GM23248 (cell line): ENCODE data around the gene ACE2. TPM values are rescaled to one million over a fixed set of nuclear protein-coding genes. Genes with fewer than 3 reads are reported as not detected.
"Not testable (repeated sequence)": the region's sequence is repeated elsewhere in the genome, so short reads cannot be mapped to it uniquely, and the experiment has no call there.

ENCODE experiments used
- DNase-seq: peaks from one replicate; pipeline ENCODE4 v3.0.0-alpha.2; 2015
- H2AFZ ChIP-seq: fragments of 200-600 bp; sonication (generic); 2 replicates; pipeline ENCODE4 v1.6.1; 2016; ENCODE audit warnings: antibody characterized with exemption
- H3F3A ChIP-seq: fragments of 200-600 bp; sonication (generic); 2 replicates; pipeline ENCODE4 v1.6.1; 2016; ENCODE audit warnings: mild to moderate bottlenecking, antibody characterized with exemption, mixed run types; ENCODE audit not compliant: insufficient read depth
- H3K27ac ChIP-seq: fragments of 200-600 bp; sonication (generic); 2 replicates; pipeline ENCODE4 v1.5.1; 2016; ENCODE audit warnings: mild to moderate bottlenecking
- H3K27me3 ChIP-seq: fragments of 200-600 bp; sonication (generic); replicated peaks from 2 replicates; pipeline ENCODE4 v1.6.1; 2016; ENCODE audit warnings: mild to moderate bottlenecking; ENCODE audit not compliant: insufficient read depth
- H3K36me3 ChIP-seq: fragments of 200-600 bp; sonication (generic); 2 replicates; pipeline ENCODE4 v1.6.1; 2016; ENCODE audit warnings: low read depth, mild to moderate bottlenecking
- H3K4me1 ChIP-seq: fragments of 200-600 bp; sonication (generic); 2 replicates; pipeline ENCODE4 v1.6.1; 2016; ENCODE audit warnings: mild to moderate bottlenecking; ENCODE audit not compliant: insufficient read depth
- H3K4me2 ChIP-seq: fragments of 200-600 bp; sonication (generic); one replicate; pipeline ENCODE4 v1.6.1; 2016; ENCODE audit warnings: mild to moderate bottlenecking; ENCODE audit not compliant: unreplicated experiment
- H3K4me3 ChIP-seq: fragments of 200-600 bp; sonication (generic); 2 replicates; pipeline ENCODE4 v1.5.1; 2016; ENCODE audit warnings: mild to moderate bottlenecking
- H3K79me2 ChIP-seq: fragments of 200-600 bp; sonication (generic); 2 replicates; pipeline ENCODE4 v1.6.1; 2016; ENCODE audit warnings: mild to moderate bottlenecking; ENCODE audit not compliant: insufficient read depth
- H3K9ac ChIP-seq: fragments of 200-600 bp; sonication (generic); 2 replicates; pipeline ENCODE4 v1.6.1; 2016; ENCODE audit warnings: mild to moderate bottlenecking
- H3K9me2 ChIP-seq: fragments of 200-600 bp; sonication (generic); 2 replicates; pipeline ENCODE4 v1.6.1; 2016; ENCODE audit warnings: mixed run types, mild to moderate bottlenecking, moderate library complexity; ENCODE audit not compliant: insufficient read depth
- H3K9me3 ChIP-seq: fragments of 200-600 bp; sonication (generic); one replicate; pipeline ENCODE4 v1.6.1; 2017; ENCODE audit warnings: low read depth
- H4K20me1 ChIP-seq: fragments of 200-600 bp; sonication (generic); 2 replicates; pipeline ENCODE4 v1.6.0; 2016; ENCODE audit not compliant: insufficient read depth
- EZH2 ChIP-seq: fragments of 200-600 bp; sonication (generic); IDR thresholded peaks from 2 replicates; pipeline ENCODE4 v1.6.1; 2018; ENCODE audit warnings: antibody characterized with exemption, mild to moderate bottlenecking; ENCODE audit not compliant: insufficient read depth, poor library complexity, severe bottlenecking
- EZH2phosphoT487 ChIP-seq: fragments of 200-600 bp; sonication (generic); IDR thresholded peaks from 2 replicates; pipeline ENCODE4 v1.6.1; 2018; ENCODE audit warnings: antibody characterized with exemption, moderate library complexity, mild to moderate bottlenecking, low read depth; ENCODE audit not compliant: insufficient read depth
- WGBS, 2 experiments: methylation state at CpG; one replicate each; pipeline ENCODE4 v1.1.6; 2015 to 2017; ENCODE audit warnings: low lambda C conversion rate in 2 of 2, low coverage in 1 of 2; ENCODE audit errors: missing lambda C conversion rate in 2 of 2; 5-methylcytosine and 5-hydroxymethylcytosine counted together
- in situ Hi-C: fragments of 300-500 bp; cut with MboI; formaldehyde crosslinking; loops from 2 replicates; pipeline ENCODE4 v1.15.0; 2020
- polyA plus RNA-seq: library from polyadenylated mRNA; unstranded; fragments of >200 nt; fragmentation: Nextera tagmentation; extraction: Ambion mirVana; gene quantifications from 2 replicates; pipeline ENCODE4 v1.2.1, GENCODE V29; 2016
- total RNA-seq: library from RNA; depleted of rRNA; stranded (reverse); fragments of >200 nt; shearing (Covaris generic); gene quantifications from 2 replicates; pipeline ENCODE4 v1.2.3, GENCODE V29; 2014; rRNA removed

ACE2 gene
- not detected in 2 replicates for total RNA-seq
- polyA plus RNA-seq = not detected in 2 replicates

DNA sequence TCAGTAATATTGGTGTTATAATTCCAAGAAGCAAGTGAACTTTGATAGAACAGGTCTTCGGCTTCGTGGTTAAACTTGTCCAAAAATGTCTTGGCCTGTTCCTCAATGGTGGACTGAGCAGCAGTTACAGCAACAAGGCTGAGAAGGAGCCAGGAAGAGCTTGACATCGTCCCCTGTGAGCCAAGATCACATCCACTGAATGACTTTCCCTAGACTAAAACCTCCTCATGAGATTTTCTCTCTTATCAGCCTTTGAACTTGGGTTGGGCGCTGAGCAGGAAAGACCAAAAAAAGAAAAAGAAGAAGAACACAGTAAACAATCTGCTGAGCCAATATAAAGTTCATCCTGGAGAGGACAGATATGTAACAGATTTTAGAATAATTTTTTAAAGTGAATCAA, at the start of gene ACE2:
Gene ACE2, minus strand, starts transcription at position 216 of the 400 bp plus-strand sequence. Its CDS starts 49 bp downstream, at position 167.
- no peak for TF ChIP-seq EZH2
- TF ChIP-seq EZH2phosphoT487 = no peak
- DNase-seq = no peak

DNA sequence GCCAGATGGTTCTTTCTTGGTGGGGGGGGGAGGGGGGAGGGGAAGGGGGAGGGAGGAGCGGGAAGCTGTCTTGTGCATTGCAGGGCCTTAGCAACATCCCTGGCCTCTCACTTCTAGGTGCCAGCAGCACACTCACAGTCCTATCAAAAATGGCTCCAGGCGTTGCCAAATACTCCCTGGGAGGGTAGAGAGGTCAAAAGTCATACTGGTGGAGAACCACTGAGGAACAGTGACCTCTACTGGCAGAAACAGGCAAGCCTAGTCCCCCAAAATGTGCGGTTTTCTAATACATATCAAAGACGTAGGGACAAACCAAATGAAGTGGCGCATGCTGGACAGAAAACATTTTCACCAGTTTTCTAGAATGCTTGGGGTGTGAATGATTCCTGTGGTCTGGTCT, 46.8 kb upstream of the ACE2 start:
- H3K4me2 ChIP-seq, DNase-seq, H3K9ac ChIP-seq, H3K79me2 ChIP-seq, H3K4me1 ChIP-seq, H3K36me3 ChIP-seq, H3K9me2 ChIP-seq, H3K27ac ChIP-seq, H4K20me1 ChIP-seq, H2AFZ ChIP-seq, H3K4me3 ChIP-seq, H3K27me3 ChIP-seq, H3F3A ChIP-seq, H3K9me3 ChIP-seq, in situ Hi-C loops: not testable (repeated sequence)
- WGBS, 2 experiments = 100% methylated on average over 1 of the region's 5 CpGs; no CpG with 5 or more reads in 1 of the 2 experiments

More for the DNA sequence above, at the start of gene ACE2:
- no peak within 1 kb of the TSS for H2AFZ ChIP-seq
- no peaks in the 10 kb centered on the region for H3K9me3 ChIP-seq
- no peak within 1 kb of the TSS for H3K4me3 ChIP-seq
- H3K4me1 ChIP-seq = no peaks in the 10 kb centered on the region
- no peaks in the 10 kb centered on the region for H3K9me2 ChIP-seq
- H3K79me2 ChIP-seq = no peaks in the 10 kb centered on the region
- no peak within 1 kb of the TSS for H3K27ac ChIP-seq
- no peaks in the 10 kb centered on the region for H3K36me3 ChIP-seq
- no peaks in the 10 kb centered on the region for H4K20me1 ChIP-seq
- no peak within 1 kb of the TSS for H3K9ac ChIP-seq
- in situ Hi-C loops = no loop called here
- H3K27me3 ChIP-seq = no peaks in the 10 kb centered on the region
- H3F3A ChIP-seq = no peaks in the 10 kb centered on the region
- 22 to 23% methylated on average over 4 of the region's 4 CpGs for WGBS, 2 experiments
- no peak within 1 kb of the TSS for H3K4me2 ChIP-seq

DNA sequence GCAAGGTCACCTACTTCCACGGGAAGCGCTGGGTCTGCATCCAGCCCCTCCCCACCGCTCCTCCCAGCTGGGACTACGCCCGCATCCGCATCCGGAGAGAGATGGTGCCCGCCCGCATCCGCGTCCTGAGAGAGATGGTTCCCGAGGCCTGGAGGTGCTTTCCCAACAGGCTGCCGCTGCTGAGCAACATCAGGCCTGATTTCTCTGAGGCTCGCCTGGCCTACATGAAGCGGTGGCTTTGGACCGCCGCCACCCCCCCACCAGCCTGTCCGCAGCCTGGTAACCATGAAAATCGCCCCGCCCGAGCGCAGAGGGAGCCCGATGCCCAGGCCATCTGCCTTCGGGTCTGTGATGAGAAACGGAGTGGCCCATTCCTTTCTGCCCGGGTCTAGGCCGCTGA, 45.8 kb upstream of the ACE2 start:
- no peaks in the 10 kb centered on the region for H3K9me3 ChIP-seq
- no peak overlapping the region for H3K4me3 ChIP-seq
- no peak overlapping the region for H3K9ac ChIP-seq
- no peak for TF ChIP-seq EZH2phosphoT487
- TF ChIP-seq EZH2 = no peak
- H4K20me1 ChIP-seq = no peaks in the 10 kb centered on the region
- no peaks in the 10 kb centered on the region for H3K27me3 ChIP-seq
- in situ Hi-C loops = no loop called here
- H2AFZ ChIP-seq = no peak overlapping the region
- H3F3A ChIP-seq = no peaks in the 10 kb centered on the region
- H3K79me2 ChIP-seq = no peaks in the 10 kb centered on the region
- H3K9me2 ChIP-seq = no peaks in the 10 kb centered on the region
- H3K36me3 ChIP-seq = no peaks in the 10 kb centered on the region
- 82% methylated on average over 20 of the region's 27 CpGs; no CpG with 5 or more reads in 1 of the 2 experiments for WGBS, 2 experiments
- no peak for DNase-seq
- no peaks in the 10 kb centered on the region for H3K4me1 ChIP-seq
- H3K27ac ChIP-seq = no peak overlapping the region
- no peak overlapping the region for H3K4me2 ChIP-seq

DNA sequence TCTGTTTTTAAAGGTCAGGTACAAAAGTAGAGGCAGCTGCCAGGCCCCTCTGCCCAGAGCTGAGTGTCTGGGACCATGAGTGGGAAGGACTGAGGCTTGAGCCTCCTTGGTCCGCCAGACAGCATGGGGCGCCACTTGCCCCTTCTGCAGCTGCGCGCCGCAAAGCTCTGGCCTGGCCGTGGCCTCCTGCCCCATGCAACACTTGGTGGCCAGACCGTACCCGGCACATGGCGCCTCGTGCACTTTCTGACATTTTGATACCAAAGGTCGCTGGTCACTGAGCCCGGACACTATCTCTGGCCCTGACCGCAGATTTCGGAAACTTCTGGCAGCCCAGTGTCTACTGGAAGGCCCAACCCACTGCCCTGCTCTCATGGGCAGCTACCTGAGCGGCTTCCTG, 45.3 kb upstream of the ACE2 start:
- in situ Hi-C loops = no loop called here
- 74 to 100% methylated on average over 2 to 8 of the region's 15 CpGs for WGBS, 2 experiments
- no peak for DNase-seq
- Histone ChIP-seq H3K9me3 (no peaks in the 10 kb centered on the region), H2AFZ (no peak overlapping the region), H3F3A (no peaks in the 10 kb centered on the region), H3K4me2 (no peak overlapping the region), H3K27ac (no peak overlapping the region), H3K36me3 (no peaks in the 10 kb centered on the region), H3K4me3 (no peak overlapping the region), H3K27me3 (no peaks in the 10 kb centered on the region), H4K20me1 (no peaks in the 10 kb centered on the region), H3K79me2 (no peaks in the 10 kb centered on the region), H3K9ac (no peak overlapping the region), H3K4me1 (no peaks in the 10 kb centered on the region), H3K9me2 (no peaks in the 10 kb centered on the region)
- no peak for TF ChIP-seq EZH2
- TF ChIP-seq EZH2phosphoT487 = no peak

DNA sequence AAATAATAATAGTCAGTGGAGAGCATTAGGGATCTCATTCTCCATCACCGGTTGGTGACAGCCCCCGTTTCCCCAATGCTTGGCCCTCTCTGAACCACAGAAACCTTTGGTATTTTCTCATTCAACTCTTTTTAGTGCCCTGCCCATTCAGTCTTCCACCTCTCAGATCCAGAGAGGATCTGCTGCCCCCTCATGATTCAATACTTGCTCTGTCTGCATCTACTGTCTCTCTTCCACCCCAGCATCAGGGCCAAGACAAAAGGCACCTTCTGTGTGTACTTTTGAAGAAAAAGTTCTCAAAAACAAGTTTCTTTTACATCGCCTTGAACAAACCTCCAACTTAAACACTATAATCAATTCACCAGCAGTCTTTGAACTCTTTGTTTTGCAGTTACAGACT, 44.5 kb upstream of the ACE2 start:
- DNase-seq = no peak
- H3F3A ChIP-seq = no peaks in the 10 kb centered on the region
- no peaks in the 10 kb centered on the region for H3K9me3 ChIP-seq
- no peak overlapping the region for H3K4me2 ChIP-seq
- H3K9ac ChIP-seq = no peak overlapping the region
- in situ Hi-C loops = no loop called here
- WGBS, 2 experiments = 35 to 36% methylated on average over 3 of the region's 3 CpGs
- no peaks in the 10 kb centered on the region for H3K27me3 ChIP-seq
- H3K4me3 ChIP-seq = no peak overlapping the region
- no peaks in the 10 kb centered on the region for H3K79me2 ChIP-seq
- H3K36me3 ChIP-seq = no peaks in the 10 kb centered on the region
- H3K4me1 ChIP-seq = no peaks in the 10 kb centered on the region
- TF ChIP-seq EZH2phosphoT487 = no peak
- no peak for TF ChIP-seq EZH2
- H3K9me2 ChIP-seq = no peaks in the 10 kb centered on the region
- no peaks in the 10 kb centered on the region for H4K20me1 ChIP-seq
- no peak overlapping the region for H3K27ac ChIP-seq
- H2AFZ ChIP-seq = no peak overlapping the region
